Pons (tissue), 1 donor: ENCODE measurements around the gene NUPR1.
"Not testable (repeated sequence)": the region's sequence is repeated elsewhere in the genome, so short reads cannot be mapped to it uniquely, and the experiment has no call there.

Experiments used
- DNase-seq: peaks from one replicate; pipeline ENCODE4 v3.0.0-alpha.2; 2016; ENCODE audit warnings: low spot score

NUPR1 gene

GRCh38 chr16:28527100-28527785 is 11.5 kb downstream of the NUPR1 start:
- DNase-seq, result not testable (repeated sequence)

GRCh38 chr16:28526201-28527099 is 12.3 kb downstream of the NUPR1 start:
- no peak for DNase-seq

- DNase-seq, result no peak
These were observed 14.0 kb downstream of the NUPR1 start for GRCh38 chr16:28524681-28525171.

- DNase-seq, result no peak
These were observed 16.0 kb downstream of the NUPR1 start for GRCh38 chr16:28522792-28523191.

GRCh38 chr16:28521436-28521835 is 17.3 kb downstream of the NUPR1 start:
- no peak for DNase-seq

- no peak for DNase-seq
These were observed 18.1 kb downstream of the NUPR1 start for GRCh38 chr16:28520672-28521071.

GRCh38 chr16:28514246-28514645 is 24.5 kb downstream of the NUPR1 start:
- DNase-seq, result no peak

- DNase-seq, result no peak
These were observed 25.1 kb downstream of the NUPR1 start for GRCh38 chr16:28513484-28514181.

- DNase-seq, result no peak
These were observed 26.7 kb downstream of the NUPR1 start for GRCh38 chr16:28511801-28512789.

GRCh38 chr16:28511031-28511430 is 27.7 kb downstream of the NUPR1 start:
- DNase-seq, result no peak

- DNase-seq, result no peak
These were observed 33.2 kb downstream of the NUPR1 start for GRCh38 chr16:28505489-28506137.

- no peak for DNase-seq
These were observed 33.9 kb downstream of the NUPR1 start for GRCh38 chr16:28504707-28505404.

GRCh38 chr16:28503470-28504259 is 35.1 kb downstream of the NUPR1 start:
- no peak for DNase-seq

- DNase-seq, result no peak
These were observed 36.5 kb downstream of the NUPR1 start for GRCh38 chr16:28502290-28502689.

- no peak for DNase-seq
These were observed 37.2 kb downstream of the NUPR1 start for GRCh38 chr16:28501258-28502232.

- not testable (repeated sequence) for DNase-seq
These were observed 38.1 kb downstream of the NUPR1 start for GRCh38 chr16:28500476-28501180.

- DNase-seq, result no peak
These were observed 38.9 kb downstream of the NUPR1 start for GRCh38 chr16:28499854-28500253.
